HG02840 (cell line): ENCODE results near the gene GOLGA5.
"Not testable (repeated sequence)": the region's sequence is repeated elsewhere in the genome, so short reads cannot be mapped to it uniquely, and the experiment has no call there.

Experiments used
- ATAC-seq: cut with Tn5 transposase; IDR thresholded peaks from one replicate; pipeline ENCODE4 v1.9.1; 2021; ENCODE audit warnings: mild to moderate bottlenecking, moderate library complexity, moderate number of reproducible peaks; ENCODE audit not compliant: unreplicated experiment, low FRiP score

GOLGA5 gene

DNA sequence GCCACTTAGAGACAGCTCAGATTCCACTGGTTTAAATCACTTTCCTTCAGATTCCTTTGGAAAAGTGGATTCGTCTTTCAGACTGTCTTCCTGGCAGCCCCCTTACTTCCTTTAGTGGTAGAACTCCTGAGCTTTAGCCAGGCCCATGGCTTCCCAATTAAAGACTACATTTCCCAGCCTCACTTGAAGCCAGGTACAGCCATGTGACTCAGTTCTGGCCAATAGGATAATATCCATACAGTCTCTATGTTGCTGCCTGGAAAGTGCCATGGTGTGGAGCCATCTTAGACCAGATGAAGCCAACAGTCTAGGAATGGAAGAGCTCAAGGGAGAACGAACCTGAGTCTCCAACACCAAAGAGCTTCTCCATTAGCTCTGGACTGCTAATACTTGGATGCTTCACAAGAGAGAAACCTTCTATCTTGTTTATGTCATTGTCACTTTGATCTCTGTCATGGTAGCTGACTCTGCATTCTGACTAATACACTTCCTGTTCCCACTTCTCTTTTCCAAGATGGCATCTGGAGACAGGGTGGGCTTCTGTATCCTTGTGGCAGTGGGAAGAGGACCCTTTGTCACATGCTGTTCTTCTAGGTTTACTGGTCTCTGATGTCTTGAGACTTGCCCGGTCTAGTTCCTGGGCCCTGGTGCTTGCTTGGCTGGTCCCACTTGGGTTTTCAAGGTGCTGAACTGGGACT lies 15.1 kb upstream of the GOLGA5 start:
- ATAC-seq, result not testable (repeated sequence)

GRCh38 chr14:92780444-92781232 lies 13.5 kb upstream of the GOLGA5 start:
- no peak for ATAC-seq

DNA sequence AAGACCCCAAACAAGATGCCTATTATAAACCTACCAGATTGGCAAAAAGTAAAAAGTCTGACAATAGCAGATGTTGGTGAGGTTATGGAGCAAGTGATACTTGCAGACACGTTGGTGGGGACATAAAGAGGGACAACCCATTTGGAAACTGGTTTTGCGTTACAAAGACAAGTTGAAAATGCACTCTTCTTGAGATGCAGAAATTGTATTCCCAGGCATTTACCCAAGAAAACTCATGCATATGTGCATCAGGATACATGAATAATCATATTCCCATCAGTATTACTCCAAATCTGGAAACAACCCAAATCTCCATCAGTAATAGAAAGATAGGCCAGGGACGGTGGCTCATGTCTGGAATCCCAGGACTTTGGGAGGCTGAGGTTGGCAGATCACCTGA lies 12.8 kb upstream of the GOLGA5 start:
- ATAC-seq, result no peak

DNA sequence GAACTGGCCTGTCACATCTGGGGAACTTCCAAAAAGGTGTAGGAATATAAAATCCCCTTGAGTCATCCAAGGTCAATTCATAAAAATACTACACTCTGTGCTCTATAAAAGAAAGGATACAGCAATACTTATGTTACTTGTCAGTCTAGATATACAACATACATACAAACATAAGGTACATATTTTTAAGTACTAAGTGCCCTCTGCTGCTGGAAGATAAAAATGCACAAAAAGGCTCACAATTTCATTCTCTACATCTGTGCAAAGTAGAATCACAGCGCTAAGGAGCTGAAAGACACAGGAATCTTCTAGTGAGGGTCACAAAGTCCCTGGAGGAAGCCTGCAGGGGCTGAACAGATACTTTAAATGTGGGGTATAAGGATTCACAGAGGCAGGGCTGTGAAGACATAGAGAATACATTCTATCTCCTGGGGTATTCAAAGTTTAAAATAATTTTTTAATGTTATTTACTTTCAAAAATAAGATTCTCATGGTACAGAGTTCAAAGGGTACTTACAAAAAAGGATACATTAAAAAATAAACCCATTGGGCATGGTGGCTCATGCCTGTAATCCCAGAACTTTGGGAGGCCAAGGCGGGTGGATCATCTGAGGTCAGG lies 10.2 kb upstream of the GOLGA5 start:
- ATAC-seq, result no peak

DNA sequence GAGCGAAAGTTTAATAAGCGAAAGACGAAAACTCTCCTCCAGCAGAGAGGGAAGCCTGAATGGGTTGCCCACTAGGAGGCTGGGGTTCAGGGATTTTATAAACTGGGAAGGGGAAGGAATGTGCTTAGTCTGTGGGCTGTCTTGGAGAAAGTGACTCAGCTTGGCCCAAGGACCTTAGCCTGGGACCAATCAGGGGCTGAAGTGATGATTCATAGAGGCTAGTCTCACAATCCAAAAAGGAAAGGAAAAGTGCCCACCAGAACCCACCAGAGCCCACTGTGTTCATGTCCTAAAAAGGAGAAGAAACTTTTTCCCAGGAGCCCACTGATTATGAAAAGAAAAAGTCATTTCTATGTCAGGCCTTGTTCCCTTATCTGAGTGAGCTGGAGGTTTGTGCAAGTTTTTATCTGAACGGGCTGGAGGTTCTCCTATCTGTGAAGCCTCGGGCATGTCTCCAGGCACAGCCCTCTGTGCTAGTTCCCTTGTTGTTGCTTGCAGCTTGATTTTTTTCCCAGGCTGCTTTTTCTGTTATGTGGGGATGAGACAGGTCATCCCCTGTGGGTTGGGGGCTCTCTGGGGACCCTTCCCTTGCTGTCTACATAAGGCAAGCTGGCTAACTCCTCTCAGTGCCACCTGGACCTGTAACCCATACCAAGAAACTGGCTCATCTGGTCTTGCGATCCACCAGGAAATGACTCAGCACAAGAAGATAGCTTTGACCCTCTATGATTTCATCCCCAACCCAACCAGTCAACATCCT lies 8.3 kb upstream of the GOLGA5 start:
- ATAC-seq, result no peak

DNA sequence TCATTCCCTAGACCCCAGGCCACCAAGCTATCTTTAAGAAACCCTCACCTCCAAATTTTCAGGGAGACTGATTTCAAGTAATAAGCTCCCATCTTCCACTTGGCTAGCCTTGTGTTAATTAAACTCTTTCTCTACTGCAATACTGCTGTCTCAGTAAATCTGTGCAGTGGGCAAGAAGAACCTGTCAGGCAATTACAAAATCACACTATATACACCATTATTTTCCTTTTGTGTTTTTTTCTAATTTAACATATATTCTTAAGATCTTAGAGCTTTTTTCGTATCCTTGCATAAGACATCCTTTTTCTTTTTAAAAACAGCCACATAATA lies 7.7 kb upstream of the GOLGA5 start:
- no peak for ATAC-seq

GRCh38 chr14:92787554-92787953 lies 6.6 kb upstream of the GOLGA5 start:
- no peak for ATAC-seq

GRCh38 chr14:92789457-92790089 lies 4.5 kb upstream of the GOLGA5 start:
- ATAC-seq, result no peak

DNA sequence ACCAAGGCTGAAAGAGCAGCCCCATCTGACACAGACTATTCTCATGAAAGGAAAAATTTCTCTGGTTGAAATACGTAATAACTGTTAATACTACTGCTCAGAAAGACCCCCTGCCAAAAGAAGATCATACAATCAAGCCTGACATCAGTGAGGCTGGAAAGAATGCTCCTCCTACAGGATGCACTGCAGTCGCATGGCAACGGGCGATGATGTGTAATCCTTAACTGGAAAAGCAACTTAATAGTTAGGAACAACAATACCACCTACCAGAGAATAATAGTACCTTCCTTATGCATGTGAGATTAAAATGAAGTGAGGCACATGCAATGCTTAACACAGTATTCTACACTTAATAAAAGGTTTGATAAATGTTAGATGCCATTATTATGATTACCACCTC lies 1.2 kb upstream of the GOLGA5 start:
- ATAC-seq, result no peak

GRCh38 chr14:92794547-92794941 lies 439 bp downstream of the GOLGA5 start:
- ATAC-seq, result no peak

- no peak for ATAC-seq
These were observed 856 bp downstream of the GOLGA5 start for GRCh38 chr14:92794961-92795360.

GRCh38 chr14:92797935-92798653 lies 4.0 kb downstream of the GOLGA5 start:
- ATAC-seq, result no peak

DNA sequence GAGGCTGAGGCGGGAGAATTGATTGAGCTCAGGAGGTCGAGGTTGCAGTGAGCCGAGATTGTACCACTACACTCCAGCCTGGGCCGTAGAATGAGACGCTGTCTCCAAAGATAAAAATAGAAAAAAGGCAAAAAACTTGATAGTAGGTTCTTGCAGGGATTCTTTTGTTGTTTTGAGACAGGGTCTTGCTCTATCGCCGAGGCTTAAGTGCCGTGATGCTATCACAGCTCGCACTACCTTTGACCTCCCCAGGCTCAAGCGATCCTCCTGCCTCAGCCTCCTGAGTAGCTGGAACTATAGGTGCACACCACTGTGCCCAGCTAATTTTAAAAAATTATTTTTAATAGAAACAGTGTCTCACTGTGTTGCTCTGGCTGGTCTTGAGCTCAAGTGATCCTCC lies 4.7 kb downstream of the GOLGA5 start:
- ATAC-seq, result no peak

GRCh38 chr14:92800012-92800411 lies 5.9 kb downstream of the GOLGA5 start:
- no peak for ATAC-seq

DNA sequence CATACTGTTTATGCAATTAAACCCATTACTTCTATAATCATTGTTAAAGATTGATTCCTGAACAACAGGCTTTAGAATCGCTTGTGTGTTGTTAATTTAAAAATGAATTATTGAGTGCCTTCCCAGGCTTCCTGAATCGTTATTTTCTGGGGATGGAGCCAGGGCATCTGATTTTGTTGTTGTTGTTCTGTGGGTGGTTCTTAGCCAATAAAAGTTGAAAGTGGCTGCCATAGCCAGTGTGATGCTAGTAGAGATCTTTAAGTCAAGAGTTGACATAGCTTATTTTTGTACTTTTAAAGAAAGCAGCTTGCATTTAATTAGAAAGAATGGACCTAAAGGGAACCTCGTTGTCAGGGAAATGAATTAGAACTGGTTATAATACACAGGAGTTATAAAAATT lies 6.4 kb downstream of the GOLGA5 start:
- no peak for ATAC-seq

DNA sequence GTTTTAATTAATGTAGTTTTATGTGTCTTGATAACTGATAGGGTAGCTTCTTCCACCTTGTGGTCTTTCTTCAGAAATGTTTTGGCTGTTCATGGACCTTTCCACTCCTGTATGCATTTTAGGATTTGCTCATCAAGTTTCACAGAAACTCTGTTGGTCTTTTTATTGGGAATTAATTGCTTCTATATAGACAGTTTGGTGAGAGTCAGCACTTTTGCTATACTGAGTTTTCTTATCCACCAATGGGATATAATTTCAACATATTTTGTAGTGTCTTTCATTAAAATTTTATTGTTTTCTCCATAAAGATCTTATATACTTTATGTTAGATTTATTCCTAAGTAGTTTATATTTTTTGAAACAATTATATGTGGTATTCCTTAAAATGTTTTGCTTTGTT lies 7.8 kb downstream of the GOLGA5 start:
- no peak for ATAC-seq

DNA sequence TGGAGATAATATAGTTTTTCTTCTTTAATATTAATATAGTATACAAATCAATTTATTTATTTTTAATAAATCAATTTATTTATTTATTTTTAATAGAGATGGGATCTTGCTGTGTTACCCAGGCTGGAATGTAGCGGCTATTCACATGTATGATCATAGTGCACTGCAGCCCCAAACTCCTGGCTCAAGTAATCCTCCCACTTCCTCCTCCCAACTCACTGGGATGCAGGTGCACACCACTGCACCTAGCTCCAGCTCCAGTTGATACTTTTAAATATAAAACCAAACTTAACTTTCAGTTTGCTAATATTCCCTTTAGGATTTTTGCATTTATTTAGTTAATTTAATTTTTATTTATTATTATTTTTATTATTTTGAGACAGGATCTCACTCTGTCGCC lies 8.6 kb downstream of the GOLGA5 start:
- no peak for ATAC-seq

- ATAC-seq, result no peak
These were observed 19.1 kb downstream of the GOLGA5 start for GRCh38 chr14:92813201-92813600.

- ATAC-seq, result no peak
These were observed 25.0 kb downstream of the GOLGA5 start for GRCh38 chr14:92819011-92819597.
